D721Med (cell line): ENCODE measurements around the gene ZNF775.

Experiments
- DNase-seq: peaks from one replicate; pipeline ENCODE4 v3.0.0; 2011; ENCODE audit warnings: low spot score; ENCODE audit not compliant: insufficient read length
- FAIRE-seq: peaks from 2 replicates; lab custom pipeline; 2011; peaks lifted over from hg19 to GRCh38; lab: Jason Lieb, UNC
- CTCF ChIP-seq: IDR thresholded peaks from 2 replicates; pipeline ENCODE4 v1.5.1; 2012; ENCODE audit warnings: mild to moderate bottlenecking, control low read depth; ENCODE audit not compliant: insufficient read depth; ENCODE audit errors: missing control alignments

Gene ZNF775

GRCh38 chr7:150374026-150374425 lies 5.1 kb upstream of the ZNF775 start:
- TF ChIP-seq CTCF = no peak
- DNase-seq = no peak
- FAIRE-seq = no peak

GRCh38 chr7:150374472-150374871 lies 4.7 kb upstream of the ZNF775 start:
- no peak for DNase-seq
- no peak for TF ChIP-seq CTCF
- FAIRE-seq = no peak

- FAIRE-seq (no peak), DNase-seq (no peak)
- no peak for TF ChIP-seq CTCF
These were observed 3.2 kb upstream of the ZNF775 start for GRCh38 chr7:150375662-150376521.

- FAIRE-seq (no peak), DNase-seq (no peak)
- TF ChIP-seq CTCF = no peak
These were observed 2.6 kb upstream of the ZNF775 start for GRCh38 chr7:150376560-150376959.

GRCh38 chr7:150377196-150377595 lies 1.9 kb upstream of the ZNF775 start:
- no peak for DNase-seq
- FAIRE-seq = no peak
- TF ChIP-seq CTCF = no peak

- DNase-seq (no peak), FAIRE-seq (no peak)
- no peak for TF ChIP-seq CTCF
These were observed 1.5 kb upstream of the ZNF775 start for GRCh38 chr7:150377635-150378034.
